Neuron (in vitro differentiated cells): ENCODE results near the gene MAB21L4.

Experiments
- H2AFZ ChIP-seq: one replicate; pipeline ENCODE4 v1.6.1; 2013; ENCODE audit warnings: low read depth, mild to moderate bottlenecking, inconsistent platforms, low read length, moderate library complexity
- H3K27me3 ChIP-seq: one replicate; pipeline ENCODE4 v1.6.1; 2013; ENCODE audit warnings: low read length; ENCODE audit not compliant: insufficient read depth
- H3K36me3 ChIP-seq: one replicate; pipeline ENCODE4 v1.6.1; 2013; ENCODE audit warnings: low read length; ENCODE audit not compliant: insufficient read depth
- H3K4me1 ChIP-seq: one replicate; pipeline ENCODE4 v1.6.1; 2013; ENCODE audit warnings: low read length; ENCODE audit not compliant: insufficient read depth
- H3K4me3 ChIP-seq: 2 replicates; pipeline ENCODE4 v1.5.1; 2013; ENCODE audit warnings: mild to moderate bottlenecking, low read length, moderate library complexity
- H3K9me3 ChIP-seq: one replicate; pipeline ENCODE4 v1.6.1; 2013; ENCODE audit warnings: low read length

Gene MAB21L4

DNA sequence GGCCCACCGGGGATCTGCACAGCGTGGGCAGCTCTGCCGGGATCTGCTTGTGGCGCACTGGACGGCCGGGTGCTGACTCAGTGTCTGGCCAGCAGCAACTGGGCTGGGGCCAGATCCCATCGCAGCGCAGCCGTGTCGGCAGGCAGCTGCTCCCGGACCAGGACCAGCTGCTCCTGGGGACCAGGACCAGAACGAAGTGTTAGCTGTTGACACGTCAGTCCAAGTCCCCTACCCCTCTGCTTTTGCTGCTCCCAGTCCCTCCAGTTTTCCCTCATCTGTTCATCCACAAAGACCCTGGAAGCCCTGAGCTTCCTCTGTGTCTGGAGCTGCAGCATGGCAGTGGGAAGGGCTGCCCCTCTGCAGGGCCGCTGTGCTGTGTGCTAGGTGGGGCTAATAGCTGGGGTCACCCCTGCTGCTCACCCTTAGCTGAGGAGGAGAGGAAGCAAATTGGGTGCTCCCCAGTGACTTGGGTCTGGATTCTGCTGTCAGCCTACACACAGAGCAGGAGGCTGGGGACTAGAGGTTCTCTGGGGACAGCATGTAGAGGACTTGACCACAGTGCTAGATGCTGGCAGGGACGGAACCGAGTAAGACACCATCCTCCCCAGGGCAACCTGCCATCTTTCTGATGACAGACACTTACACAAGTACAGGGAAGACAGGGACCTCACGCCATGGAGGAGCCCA, 59.0 kb downstream of the MAB21L4 start:
- peaks cover 14% of the 10 kb centered on the region for H3K4me1 ChIP-seq
- H3K36me3 ChIP-seq: no peaks in the 10 kb centered on the region
- H2AFZ ChIP-seq: no peak overlapping the region
- no peaks in the 10 kb centered on the region for H3K9me3 ChIP-seq
- H3K27me3 ChIP-seq: peaks cover 6% of the 10 kb centered on the region
- no peak overlapping the region for H3K4me3 ChIP-seq
